Colonic mucosa (tissue), 4 donors: Measurements from ENCODE around the gene HORMAD1. TPM values are rescaled to one million over a fixed set of nuclear protein-coding genes. Genes with fewer than 3 reads are reported as not detected.
"Not testable (repeated sequence)": the region's sequence is repeated elsewhere in the genome, so short reads cannot be mapped to it uniquely, and the experiment has no call there.

Experiments
- DNase-seq: peaks from one replicate; pipeline ENCODE4 v3.0.0-alpha.2; 2020
- H3K27ac ChIP-seq: fragments of 200-600 bp; one replicate; pipeline ENCODE4 v1.8.0; 2021
- H3K27me3 ChIP-seq: fragments of 200-600 bp; one replicate; pipeline ENCODE4 v1.8.0; 2021
- H3K36me3 ChIP-seq: fragments of 200-600 bp; one replicate; pipeline ENCODE4 v1.8.0; 2021
- H3K4me1 ChIP-seq: fragments of 200-600 bp; one replicate; pipeline ENCODE4 v1.8.0; 2021; ENCODE audit warnings: mild to moderate bottlenecking
- H3K4me3 ChIP-seq: fragments of 200-600 bp; one replicate; pipeline ENCODE4 v1.8.0; 2021
- H3K9ac ChIP-seq, 2 donors: one replicate each; pipeline ENCODE4 v1.7.0; 2013; ENCODE audit warnings: control low read depth in 2 of 2, low read depth in 2 of 2, low read length in 2 of 2
- H3K9me3 ChIP-seq: fragments of 200-600 bp; one replicate; pipeline ENCODE4 v1.8.0; 2021
- intact Hi-C: fragments of 100-400 bp; cut with DNase I; formaldehyde crosslinking; loops from one replicate; pipeline ENCODE4 v1.14.1; 2022
- total RNA-seq, 2 donors: library from RNA; stranded (reverse); fragmentation: NEBNext Ultra II Directional in 1 of 2; extraction: Animal tissue kit (Norgen Biotek cat#: 25700) in 1 of 2; gene quantifications; one replicate each; pipeline ENCODE4 v1.2.1, GENCODE V29; 2021
- TF ChIP-seq, protein P1 (sequence below): fragments of 200-600 bp; IDR thresholded peaks from one replicate; pipeline ENCODE4 v1.8.0; 2022; ENCODE audit warnings: antibody characterized with exemption, mild to moderate bottlenecking
- donor health status: healthy.
- donor health status: DM: no; HTN: no; CAD: no.
- donor health status: DM: no; HTN: no; CAD: no.

The HORMAD1 gene
- total RNA-seq, 2 donors from 2014 or later, result 1.1 TPM; not detected in 1

DNA sequence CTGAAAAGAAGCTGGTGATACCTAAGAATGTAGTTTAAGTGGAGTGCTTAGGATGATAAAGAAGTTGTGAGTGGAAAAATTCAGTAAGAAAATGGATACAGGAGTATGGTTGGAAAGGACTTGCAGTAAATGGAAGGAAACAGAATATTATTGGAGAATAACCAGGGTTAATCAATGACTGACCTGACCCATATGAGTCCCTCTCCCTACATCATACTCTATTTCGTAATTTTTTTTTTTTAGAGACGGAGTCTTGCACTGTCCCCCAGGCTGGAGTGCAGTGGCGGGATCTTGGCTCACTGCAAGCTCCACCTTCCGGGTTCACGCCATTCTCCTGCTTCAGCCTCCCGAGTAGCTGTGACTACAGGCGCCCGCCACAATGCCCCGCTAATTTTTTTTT is 57.9 kb downstream of the HORMAD1 start:
- no peaks in the 10 kb centered on the region for H3K9me3 ChIP-seq
- TF ChIP-seq, protein P1, sequence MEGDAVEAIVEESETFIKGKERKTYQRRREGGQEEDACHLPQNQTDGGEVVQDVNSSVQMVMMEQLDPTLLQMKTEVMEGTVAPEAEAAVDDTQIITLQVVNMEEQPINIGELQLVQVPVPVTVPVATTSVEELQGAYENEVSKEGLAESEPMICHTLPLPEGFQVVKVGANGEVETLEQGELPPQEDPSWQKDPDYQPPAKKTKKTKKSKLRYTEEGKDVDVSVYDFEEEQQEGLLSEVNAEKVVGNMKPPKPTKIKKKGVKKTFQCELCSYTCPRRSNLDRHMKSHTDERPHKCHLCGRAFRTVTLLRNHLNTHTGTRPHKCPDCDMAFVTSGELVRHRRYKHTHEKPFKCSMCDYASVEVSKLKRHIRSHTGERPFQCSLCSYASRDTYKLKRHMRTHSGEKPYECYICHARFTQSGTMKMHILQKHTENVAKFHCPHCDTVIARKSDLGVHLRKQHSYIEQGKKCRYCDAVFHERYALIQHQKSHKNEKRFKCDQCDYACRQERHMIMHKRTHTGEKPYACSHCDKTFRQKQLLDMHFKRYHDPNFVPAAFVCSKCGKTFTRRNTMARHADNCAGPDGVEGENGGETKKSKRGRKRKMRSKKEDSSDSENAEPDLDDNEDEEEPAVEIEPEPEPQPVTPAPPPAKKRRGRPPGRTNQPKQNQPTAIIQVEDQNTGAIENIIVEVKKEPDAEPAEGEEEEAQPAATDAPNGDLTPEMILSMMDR, result no peak
- H3K36me3 ChIP-seq, result no peaks in the 10 kb centered on the region

DNA sequence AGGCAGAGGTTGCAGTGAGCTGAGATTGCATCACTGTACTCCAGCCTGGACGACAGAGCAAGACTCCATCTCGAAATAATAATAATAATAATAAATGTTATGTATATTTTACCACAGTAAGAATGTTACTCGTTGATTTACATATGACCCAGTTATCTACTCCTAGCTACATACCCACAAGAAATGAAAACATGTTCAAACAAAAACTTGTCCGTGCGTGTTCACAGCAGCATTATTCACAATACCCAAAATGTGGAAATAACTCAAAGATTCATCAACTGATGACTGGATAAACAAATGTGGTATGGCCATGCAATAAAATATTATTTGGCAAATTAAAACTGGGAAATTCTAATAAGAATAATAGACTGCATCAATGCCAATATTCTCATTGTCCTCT is 59.5 kb downstream of the HORMAD1 start:
- no peaks in the 10 kb centered on the region for H3K27me3 ChIP-seq
- H3K9me3 ChIP-seq, result no peaks in the 10 kb centered on the region
- H3K36me3 ChIP-seq, result no peaks in the 10 kb centered on the region
- DNase-seq, result no peak
- H3K4me1 ChIP-seq, result no peaks in the 10 kb centered on the region
- intact Hi-C loops, result no loop called here
- no peak overlapping the region for H3K9ac ChIP-seq
- H3K4me3 ChIP-seq, result no peak overlapping the region
- no peak overlapping the region for H3K27ac ChIP-seq
- TF ChIP-seq, protein P1, result no peak

More for the DNA sequence above, 57.9 kb downstream of the HORMAD1 start:
- Histone ChIP-seq H3K4me1 (no peaks in the 10 kb centered on the region), H3K27ac (no peak overlapping the region), H3K4me3 (no peak overlapping the region), H3K9ac (no peak overlapping the region), H3K27me3 (no peaks in the 10 kb centered on the region)
- intact Hi-C loops, result no loop called here
- no peak for DNase-seq

DNA sequence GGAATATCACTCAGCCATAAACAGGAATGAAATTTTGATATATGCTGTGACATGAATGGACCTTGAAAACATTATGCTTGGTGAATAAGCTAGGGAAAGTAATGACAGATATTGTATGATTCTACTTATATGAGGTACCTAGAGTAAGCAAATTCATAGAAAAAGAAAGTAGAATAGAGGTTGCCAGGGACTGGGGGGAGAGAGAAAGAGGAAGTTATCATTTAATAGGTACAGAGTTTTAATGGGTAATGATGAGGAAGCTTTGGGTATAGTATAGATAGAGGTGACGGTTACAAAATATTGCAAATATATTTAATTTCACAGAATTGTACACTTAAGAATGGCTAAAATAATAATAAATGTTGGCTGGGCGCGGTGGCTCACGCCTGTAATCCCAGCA is 60.1 kb downstream of the HORMAD1 start:
- H3K9ac ChIP-seq, result no peak overlapping the region
- TF ChIP-seq, protein P1, result no peak
- H3K27ac ChIP-seq, result no peak overlapping the region
- DNase-seq, result no peak
- H3K27me3 ChIP-seq, result no peaks in the 10 kb centered on the region
- H3K4me1 ChIP-seq, result no peaks in the 10 kb centered on the region
- no peak overlapping the region for H3K4me3 ChIP-seq
- H3K36me3 ChIP-seq, result no peaks in the 10 kb centered on the region
- H3K9me3 ChIP-seq, result no peaks in the 10 kb centered on the region
- intact Hi-C loops, result no loop called here

DNA sequence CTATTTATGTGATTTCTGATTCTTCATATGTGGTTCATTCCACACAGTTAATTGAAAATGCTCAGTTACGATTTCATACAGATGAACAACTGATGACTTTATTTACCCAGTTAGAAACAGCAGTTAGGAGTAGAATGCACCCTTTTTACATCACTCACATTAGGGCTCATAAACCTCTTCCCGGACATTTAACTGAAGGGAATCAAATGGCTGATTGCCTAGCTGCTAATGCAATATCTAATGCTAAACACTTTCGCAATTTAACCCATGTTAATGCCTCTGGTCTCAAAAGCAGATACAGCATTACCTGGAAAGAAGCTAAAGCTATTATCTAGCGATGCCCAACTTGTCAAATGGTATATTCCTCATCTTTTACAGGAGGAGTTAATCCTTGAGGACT is 63.6 kb downstream of the HORMAD1 start:
- H3K36me3 ChIP-seq, DNase-seq, H3K9ac ChIP-seq, intact Hi-C loops, H3K4me1 ChIP-seq, H3K4me3 ChIP-seq, H3K27me3 ChIP-seq, H3K9me3 ChIP-seq, H3K27ac ChIP-seq: not testable (repeated sequence)

DNA sequence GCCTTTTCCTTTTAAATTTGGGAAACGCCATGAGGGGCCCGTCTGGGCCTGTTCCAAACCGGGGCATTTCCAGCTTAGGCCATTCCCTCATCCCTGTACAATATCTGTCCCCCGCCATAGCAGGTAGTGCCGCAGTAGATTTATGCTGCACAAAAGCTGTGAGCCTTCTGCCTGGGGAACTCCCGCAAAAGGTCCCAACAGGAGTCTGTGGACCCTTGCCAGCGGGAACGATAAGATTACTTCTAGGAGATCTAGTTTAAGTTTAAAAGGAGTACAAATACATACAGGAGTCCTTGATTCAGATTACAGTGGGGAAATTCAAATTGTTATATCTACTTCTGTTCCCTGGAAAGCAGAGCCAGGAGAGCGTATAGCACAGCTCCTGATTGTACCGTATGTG is 66.1 kb downstream of the HORMAD1 start:
- intact Hi-C loops, DNase-seq, H3K27ac ChIP-seq, H3K4me3 ChIP-seq, H3K9ac ChIP-seq, H3K9me3 ChIP-seq, H3K4me1 ChIP-seq, H3K36me3 ChIP-seq, H3K27me3 ChIP-seq: not testable (repeated sequence)

DNA sequence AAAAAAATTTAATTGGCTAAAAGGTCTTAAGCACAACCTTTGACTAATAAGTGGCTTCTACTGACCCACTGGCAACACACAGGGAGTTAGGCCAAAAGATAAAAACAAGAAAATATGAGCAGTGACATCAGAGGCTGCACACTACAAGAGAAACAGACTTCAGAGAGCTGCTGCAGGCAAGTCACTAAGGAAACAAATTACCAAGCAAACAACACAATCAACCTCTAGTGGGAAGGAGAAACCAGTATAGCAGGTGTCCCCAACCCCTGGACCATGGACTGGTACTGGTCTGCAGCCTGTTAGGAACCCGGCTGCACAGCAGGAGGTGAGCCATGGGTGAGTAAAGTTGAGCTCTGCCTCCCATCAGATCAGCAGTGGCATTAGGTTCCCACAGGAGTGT is 70.5 kb downstream of the HORMAD1 start:
- Histone ChIP-seq H3K27ac (no peak overlapping the region), H3K36me3 (peaks cover 9% of the 10 kb centered on the region), H3K9ac (peak overlapping the region in 1 of 2 donors; percentile 29), H3K27me3 (no peaks in the 10 kb centered on the region), H3K9me3 (no peaks in the 10 kb centered on the region), H3K4me3 (no peak overlapping the region), H3K4me1 (no peaks in the 10 kb centered on the region)
- TF ChIP-seq, protein P1, result no peak
- intact Hi-C loops, result no loop called here
- peak; percentile 53 for DNase-seq
